Type B pancreatic cell (in vitro differentiated cells): ENCODE measurements around the gene KIF25. TPM values are rescaled to one million over a fixed set of nuclear protein-coding genes. Genes with fewer than 3 reads are reported as not detected.
A peak's percentile ranks its signal among the peaks of the same experiment; 100 is the strongest.
"Not testable (repeated sequence)": the region's sequence is repeated elsewhere in the genome, so short reads cannot be mapped to it uniquely, and the experiment has no call there.

ENCODE experiments used
- DNase-seq: peaks from one replicate; pipeline ENCODE4 v3.0.0; 2021; ENCODE audit warnings: mixed read lengths; ENCODE audit not compliant: unreplicated experiment; ENCODE audit errors: extremely low spot score
- H3K27ac Mint-ChIP-seq: 2 replicates; pipeline ENCODE4 v1.8.0; 2021; ENCODE audit warnings: mild to moderate bottlenecking, mixed read lengths
- H3K27me3 Mint-ChIP-seq: 2 replicates; pipeline ENCODE4 v1.8.0; 2021; ENCODE audit warnings: mixed read lengths
- H3K36me3 Mint-ChIP-seq: 2 replicates; pipeline ENCODE4 v1.8.0; 2021; ENCODE audit warnings: mixed read lengths
- H3K4me1 Mint-ChIP-seq: one replicate; pipeline ENCODE4 v1.8.0; 2021; ENCODE audit warnings: mixed read lengths; ENCODE audit not compliant: unreplicated experiment
- H3K4me3 Mint-ChIP-seq: 2 replicates; pipeline ENCODE4 v1.8.0; 2021; ENCODE audit warnings: mild to moderate bottlenecking, mixed read lengths
- H3K9me3 Mint-ChIP-seq: 2 replicates; pipeline ENCODE4 v1.8.0; 2021; ENCODE audit warnings: mixed read lengths
- CTCF ChIP-seq: fragments of 200-600 bp; sonication (generic); conservative IDR thresholded peaks from 2 replicates; pipeline ENCODE4 v1.5.0; 2021; ENCODE audit warnings: antibody characterized with exemption, mild to moderate bottlenecking
- total RNA-seq: library from RNA; stranded (reverse); gene quantifications from 2 replicates; pipeline ENCODE4 v1.2.1, GENCODE V29; 2021; ENCODE audit warnings: low replicate concordance

The KIF25 gene
- total RNA-seq, 1 donor from 2014 or later = not detected

DNA sequence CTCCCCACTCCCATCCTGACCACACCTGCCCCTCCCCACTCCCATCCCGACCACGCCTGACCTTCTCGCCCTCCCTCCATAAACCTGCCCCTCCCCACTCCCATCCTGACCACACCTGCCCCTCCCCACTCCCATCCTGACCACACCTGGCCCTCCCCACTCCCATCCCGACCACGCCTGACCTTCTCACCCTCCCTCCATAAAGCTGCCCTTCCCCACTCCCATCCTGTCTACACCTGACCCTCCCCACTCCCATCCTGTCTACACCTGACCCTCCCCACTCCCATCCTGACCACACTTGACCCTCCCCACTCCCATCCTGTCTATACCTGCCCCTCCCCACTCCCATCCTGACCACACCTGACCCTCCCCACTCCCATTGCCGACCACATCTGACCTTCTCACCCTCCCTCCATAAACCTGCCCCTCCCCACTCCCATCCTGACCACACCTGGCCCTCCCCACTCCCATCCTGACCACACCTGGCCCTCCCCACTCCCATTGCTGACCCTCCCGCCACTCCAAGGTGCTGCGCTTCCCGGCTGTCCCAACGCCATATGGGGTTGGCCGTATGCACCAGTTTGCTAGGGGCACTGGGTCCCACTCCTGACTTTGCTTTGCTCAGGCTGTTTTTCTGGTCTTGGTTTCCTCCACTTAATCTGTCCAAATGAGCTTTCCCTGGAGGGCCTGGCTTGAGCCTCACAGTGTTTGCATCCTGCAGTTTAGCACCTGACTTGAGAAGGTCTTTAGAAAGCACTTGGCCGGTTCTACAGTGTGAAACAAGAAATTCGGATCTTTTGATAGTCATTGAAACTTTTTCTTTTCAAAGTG is 2.9 kb downstream of the KIF25 start:
- H3K27ac Mint-ChIP-seq = no peak overlapping the region
- no peaks in the 10 kb centered on the region for H3K36me3 Mint-ChIP-seq
- peaks cover 12% of the 10 kb centered on the region for H3K4me1 Mint-ChIP-seq
- DNase-seq = no peak
- no peak for TF ChIP-seq CTCF
- peaks cover 5% of the 10 kb centered on the region for H3K27me3 Mint-ChIP-seq
- no peaks in the 10 kb centered on the region for H3K9me3 Mint-ChIP-seq
- no peak overlapping the region for H3K4me3 Mint-ChIP-seq

- no peak for TF ChIP-seq CTCF
- no peaks in the 10 kb centered on the region for H3K36me3 Mint-ChIP-seq
- no peak overlapping the region for H3K4me3 Mint-ChIP-seq
- peaks cover 5% of the 10 kb centered on the region for H3K27me3 Mint-ChIP-seq
- no peak overlapping the region for H3K27ac Mint-ChIP-seq
- DNase-seq = no peak
- H3K9me3 Mint-ChIP-seq = no peaks in the 10 kb centered on the region
- peaks cover 12% of the 10 kb centered on the region for H3K4me1 Mint-ChIP-seq
Observed at GRCh38 chr6:168001029-168001332, 3.5 kb downstream of the KIF25 start.

DNA sequence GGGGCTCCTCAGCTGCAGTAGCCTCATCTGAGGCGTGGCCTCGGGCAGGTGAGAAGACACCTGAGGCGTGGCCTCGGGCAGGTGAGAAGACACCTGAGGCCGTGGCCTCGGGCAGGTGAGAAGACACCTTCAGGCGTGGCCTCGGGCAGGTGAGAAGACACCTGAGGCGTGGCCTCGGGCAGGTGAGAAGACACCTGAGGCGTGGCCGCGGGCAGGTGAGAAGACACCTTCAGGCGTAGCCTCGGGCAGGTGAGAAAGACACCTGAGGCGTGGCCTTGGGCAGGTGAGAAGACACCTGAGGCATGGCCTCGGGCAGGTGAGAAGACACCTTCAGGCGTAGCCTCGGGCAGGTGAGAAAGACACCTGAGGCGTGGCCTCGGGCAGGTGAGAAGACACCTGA is 4.0 kb downstream of the KIF25 start:
- H3K36me3 Mint-ChIP-seq, H3K4me3 Mint-ChIP-seq: not testable (repeated sequence)
- peaks cover 12% of the 10 kb centered on the region for H3K4me1 Mint-ChIP-seq

GRCh38 chr6:168002804-168003203 is 5.3 kb downstream of the KIF25 start:
- no peak for DNase-seq
- H3K27me3 Mint-ChIP-seq = peaks cover 5% of the 10 kb centered on the region
- H3K4me3 Mint-ChIP-seq = no peak overlapping the region
- H3K36me3 Mint-ChIP-seq = no peaks in the 10 kb centered on the region
- no peaks in the 10 kb centered on the region for H3K9me3 Mint-ChIP-seq
- H3K27ac Mint-ChIP-seq = no peak overlapping the region
- no peak for TF ChIP-seq CTCF
- H3K4me1 Mint-ChIP-seq = peaks cover 12% of the 10 kb centered on the region

More for the DNA sequence above, 4.0 kb downstream of the KIF25 start:
- peak; percentile 54 for DNase-seq
- not testable (repeated sequence) for H3K9me3 Mint-ChIP-seq, H3K27ac Mint-ChIP-seq, H3K27me3 Mint-ChIP-seq

GRCh38 chr6:168004023-168004422 is 6.6 kb downstream of the KIF25 start:
- no peaks in the 10 kb centered on the region for H3K36me3 Mint-ChIP-seq
- no peak for DNase-seq
- peaks cover 2% of the 10 kb centered on the region for H3K27me3 Mint-ChIP-seq
- H3K9me3 Mint-ChIP-seq = no peaks in the 10 kb centered on the region
- no peak for TF ChIP-seq CTCF
- no peak overlapping the region for H3K4me3 Mint-ChIP-seq
- peaks cover 12% of the 10 kb centered on the region for H3K4me1 Mint-ChIP-seq
- no peak overlapping the region for H3K27ac Mint-ChIP-seq

DNA sequence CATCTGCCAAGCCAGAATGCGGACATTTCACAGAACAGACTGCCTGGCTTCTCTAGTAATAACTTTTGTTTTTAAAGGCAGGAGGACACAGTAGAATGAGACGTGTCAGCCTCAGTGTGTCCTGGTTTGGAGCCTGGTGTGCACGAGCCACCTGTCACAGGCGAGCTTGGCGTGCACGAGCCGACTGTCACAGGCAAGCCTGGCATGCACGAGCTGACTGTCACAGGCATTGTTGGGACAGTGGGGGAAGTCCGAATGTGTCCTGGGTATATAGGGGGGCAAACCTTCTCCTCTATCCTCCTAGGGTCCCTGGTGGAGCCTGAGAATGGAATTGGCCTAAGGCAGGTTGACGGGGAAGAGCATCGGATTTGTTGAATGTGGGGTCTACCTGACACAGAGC is 7.5 kb downstream of the KIF25 start:
- Mint-ChIP-seq H3K4me1 (peaks cover 12% of the 10 kb centered on the region), H3K27ac (no peak overlapping the region), H3K36me3 (no peaks in the 10 kb centered on the region), H3K9me3 (no peaks in the 10 kb centered on the region), H3K27me3 (peaks cover 2% of the 10 kb centered on the region), H3K4me3 (no peak overlapping the region)
- TF ChIP-seq CTCF = no peak
- no peak for DNase-seq
